Activated CD4-positive, CD25-positive, alpha-beta regulatory T cell treated with anti-CD3 and anti-CD28 coated beads, Interleukin-2, amount 50 U/mL, for 16 hours (primary cell): ENCODE measurements around the gene ZNF350.
"Not testable (repeated sequence)": the region's sequence is repeated elsewhere in the genome, so short reads cannot be mapped to it uniquely, and the experiment has no call there.

Source experiments
- DNase-seq: peaks from one replicate; pipeline ENCODE4 v3.0.0-alpha.2; 2020; ENCODE audit warnings: low read depth, low spot score

Gene ZNF350

GRCh38 chr19:51986309-51987291 lies at the start of gene ZNF350:
Gene ZNF350 (minus strand): TSS chr19:51986840. CDS start chr19:51974360, 12,480 bp downstream.
- DNase-seq, result peak; percentile 85

DNA sequence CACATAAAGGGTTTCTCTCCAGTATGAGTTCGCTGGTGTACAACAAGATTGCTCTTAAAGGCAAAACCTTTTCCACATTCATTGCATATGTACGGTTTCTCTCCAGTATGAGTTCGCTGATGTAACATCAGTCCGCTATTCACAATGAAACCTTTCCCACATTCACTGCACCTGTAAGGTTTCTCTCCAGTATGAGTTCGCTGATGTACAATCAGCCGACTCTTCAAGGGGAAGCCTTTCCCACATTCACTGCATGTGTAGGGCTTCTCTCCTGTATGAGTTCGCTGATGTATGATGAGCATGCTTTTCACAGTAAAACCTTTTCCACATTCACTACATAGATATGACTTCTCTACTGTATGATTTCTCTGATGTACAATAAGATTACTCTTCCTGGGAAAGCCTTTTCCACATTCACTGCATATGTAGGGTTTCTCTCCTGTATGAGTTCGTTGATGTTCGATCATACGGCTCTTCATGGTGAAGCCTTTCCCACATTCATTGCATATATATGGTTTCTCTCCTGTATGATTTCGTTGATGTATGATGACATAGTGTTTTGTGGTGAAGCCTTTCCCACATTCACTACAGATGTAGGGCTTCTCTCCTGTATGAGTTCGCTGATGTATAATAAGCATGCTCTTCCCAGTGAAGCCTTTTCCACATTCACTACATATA lies 47.5 kb upstream of the ZNF350 start:
- no peak for DNase-seq

- no peak for DNase-seq
Measured at GRCh38 chr19:52028780-52029123, 42.1 kb upstream of the ZNF350 start.

DNA sequence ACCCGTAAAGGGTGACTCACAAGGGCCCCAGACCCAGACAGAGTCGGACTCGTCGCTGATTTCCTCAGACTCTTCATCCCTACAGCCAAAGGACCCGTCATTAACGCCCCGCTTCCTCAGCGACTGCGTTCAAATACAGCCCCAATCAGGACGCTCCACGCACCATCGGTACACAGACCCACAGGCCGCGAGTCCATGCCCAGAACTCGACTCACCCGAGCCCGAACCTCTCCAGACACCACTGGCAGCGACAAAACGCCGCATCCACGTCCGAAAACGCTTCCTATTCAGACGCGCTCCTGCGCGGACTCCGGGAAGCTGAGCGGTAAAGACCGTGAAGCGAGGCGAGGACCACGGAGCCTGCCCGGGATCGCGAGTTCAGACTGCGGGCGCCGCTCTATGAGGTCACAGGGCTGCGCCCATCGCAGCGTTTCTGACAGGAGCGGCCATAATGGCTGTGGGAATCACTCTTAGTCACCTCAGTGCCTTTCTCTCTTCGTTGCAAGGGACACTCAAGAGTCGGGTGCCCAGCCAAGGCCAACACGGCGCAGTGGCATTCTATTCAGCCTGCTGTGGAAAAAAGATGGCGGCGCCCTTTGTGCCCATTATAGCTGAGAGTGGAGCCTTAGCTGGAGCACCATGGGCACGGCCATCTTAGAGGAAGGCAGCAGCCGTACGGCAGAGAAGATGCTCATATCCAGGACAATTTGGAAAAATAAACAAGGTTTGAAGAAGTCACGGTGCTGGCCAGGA lies 41.6 kb upstream of the ZNF350 start, which contains the start of gene ZNF614:
TSS of gene ZNF614 (minus strand) at position 353 of the 753 bp plus-strand sequence. CDS start 2,634 bp downstream, outside the sequence.
- DNase-seq, result peak; percentile 72

GRCh38 chr19:52026255-52026990 lies 39.8 kb upstream of the ZNF350 start:
- DNase-seq, result not testable (repeated sequence)

DNA sequence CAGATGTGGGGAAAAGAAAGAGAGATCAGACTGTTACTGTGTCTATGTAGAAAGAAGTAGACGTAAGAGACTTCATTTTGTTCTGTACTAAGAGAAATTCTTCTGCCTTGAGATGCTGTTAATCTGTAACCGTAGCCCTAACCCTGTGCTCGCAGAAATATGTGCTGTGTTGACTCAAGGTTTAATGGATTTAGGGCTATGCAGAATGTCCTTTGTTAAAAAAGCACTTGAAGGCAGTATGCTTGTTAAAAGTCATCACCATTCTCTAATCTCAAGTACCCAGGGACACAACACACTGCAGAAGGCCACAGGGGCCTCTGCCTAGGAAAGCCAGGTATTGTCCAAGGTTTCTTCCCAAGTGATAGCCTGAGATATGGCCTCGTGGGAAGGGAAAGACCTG lies 37.8 kb upstream of the ZNF350 start:
- DNase-seq, result not testable (repeated sequence)

DNA sequence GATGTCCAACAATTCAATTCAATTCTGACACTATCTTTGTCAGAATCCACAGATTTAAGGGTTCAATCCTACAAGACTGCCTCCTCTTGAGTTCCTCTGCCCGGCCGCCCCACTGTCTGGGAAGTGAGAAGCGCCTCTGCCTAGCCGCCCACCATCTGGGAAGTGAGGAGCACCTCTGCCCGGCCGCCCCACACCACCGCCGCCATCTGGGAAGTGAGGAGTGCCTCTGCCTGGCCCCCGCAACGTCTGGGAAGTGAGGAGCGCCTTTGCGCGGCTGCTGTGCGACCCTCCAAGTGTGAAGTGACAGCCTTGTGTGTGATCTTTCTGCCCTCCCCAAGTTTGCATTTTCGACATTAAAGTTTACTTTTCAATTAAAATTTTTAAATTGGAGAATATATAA lies 35.6 kb upstream of the ZNF350 start:
- no peak for DNase-seq

- DNase-seq, result no peak
Measured at GRCh38 chr19:52020506-52020905, 33.9 kb upstream of the ZNF350 start.

DNA sequence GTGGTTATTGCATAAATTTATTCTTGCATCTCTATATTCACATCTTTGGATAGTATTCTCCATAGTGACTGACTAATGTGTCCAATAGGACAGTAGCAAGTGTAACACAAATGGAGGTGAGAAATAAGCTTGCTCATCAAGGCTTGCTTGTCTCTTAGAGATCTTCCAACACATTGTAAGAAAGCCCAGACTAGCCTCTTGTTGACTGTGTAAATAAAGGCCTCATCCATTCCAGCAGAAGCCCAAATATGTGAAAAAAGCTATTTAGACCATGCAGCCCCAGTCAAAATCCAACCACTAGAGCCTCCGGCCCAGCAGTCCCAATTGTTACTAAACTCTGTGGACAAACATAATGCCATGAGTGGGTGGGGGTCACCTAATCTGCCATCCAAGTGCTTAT lies 24.0 kb upstream of the ZNF350 start:
- DNase-seq, result no peak

GRCh38 chr19:52007806-52008557 lies 21.3 kb upstream of the ZNF350 start, which contains the start of gene ZNF615:
Gene ZNF615 (minus strand): TSS chr19:52008211. CDS start chr19:52003711, 4,500 bp downstream.
- peak; percentile 81 for DNase-seq

DNA sequence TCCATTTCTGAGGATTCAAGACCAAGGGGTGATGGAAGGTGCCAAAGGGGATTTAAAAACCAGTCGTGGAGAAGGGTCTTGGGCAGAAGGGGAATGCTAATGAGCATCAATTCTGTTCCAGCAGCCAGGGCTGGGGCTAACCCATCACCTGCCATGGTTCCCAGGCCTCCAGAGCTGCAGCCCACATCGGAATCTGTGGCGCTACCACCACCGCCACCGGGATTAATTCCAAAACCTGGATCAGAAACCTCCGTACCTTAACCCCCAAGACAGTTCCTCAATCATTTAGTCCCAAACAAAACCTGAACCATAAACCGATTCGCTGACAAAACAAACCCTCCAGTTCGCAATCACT lies 20.8 kb upstream of the ZNF350 start:
- no peak for DNase-seq

- DNase-seq, result no peak
Measured at GRCh38 chr19:51994048-51994644, 7.5 kb upstream of the ZNF350 start.

DNA sequence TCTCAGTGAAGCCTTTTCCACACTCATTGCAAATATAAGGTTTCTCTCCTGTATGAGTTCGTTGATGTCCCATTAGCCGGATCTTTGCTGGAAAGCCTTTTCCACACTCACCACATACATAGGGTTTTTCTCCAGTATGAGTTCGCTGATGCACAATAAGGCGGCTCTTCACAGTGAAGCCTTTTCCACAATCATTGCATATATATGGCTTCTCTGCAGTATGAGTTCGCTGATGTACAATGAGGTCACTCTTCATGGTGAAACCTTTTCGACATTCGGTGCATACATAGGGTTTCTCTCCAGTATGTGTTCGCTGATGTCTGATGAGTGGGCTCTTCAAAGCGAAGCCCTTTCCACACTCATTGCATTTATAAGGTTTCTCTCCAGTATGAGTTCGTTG lies 6.8 kb upstream of the ZNF350 start:
- no peak for DNase-seq

DNA sequence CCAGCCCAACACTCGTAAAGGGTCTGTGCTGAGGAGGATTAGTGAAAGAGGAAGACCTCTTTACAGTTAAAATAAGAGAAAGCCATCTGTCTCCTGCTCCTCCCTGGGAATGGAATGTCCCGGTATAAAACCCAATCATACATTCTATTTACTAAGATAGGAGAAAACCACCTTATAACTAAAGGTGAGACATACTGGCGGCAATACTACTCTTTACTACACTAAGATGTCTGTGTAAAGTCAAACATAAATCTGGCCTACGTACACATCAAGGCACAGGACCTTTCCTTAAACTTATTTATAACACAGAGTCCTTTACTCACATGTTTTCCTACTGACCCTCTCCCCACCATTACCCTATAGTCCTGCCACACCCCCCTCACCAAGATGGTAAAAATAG lies 3.3 kb downstream of the ZNF350 start:
- no peak for DNase-seq

GRCh38 chr19:51980926-51981325 lies 5.7 kb downstream of the ZNF350 start:
- DNase-seq, result not testable (repeated sequence)

DNA sequence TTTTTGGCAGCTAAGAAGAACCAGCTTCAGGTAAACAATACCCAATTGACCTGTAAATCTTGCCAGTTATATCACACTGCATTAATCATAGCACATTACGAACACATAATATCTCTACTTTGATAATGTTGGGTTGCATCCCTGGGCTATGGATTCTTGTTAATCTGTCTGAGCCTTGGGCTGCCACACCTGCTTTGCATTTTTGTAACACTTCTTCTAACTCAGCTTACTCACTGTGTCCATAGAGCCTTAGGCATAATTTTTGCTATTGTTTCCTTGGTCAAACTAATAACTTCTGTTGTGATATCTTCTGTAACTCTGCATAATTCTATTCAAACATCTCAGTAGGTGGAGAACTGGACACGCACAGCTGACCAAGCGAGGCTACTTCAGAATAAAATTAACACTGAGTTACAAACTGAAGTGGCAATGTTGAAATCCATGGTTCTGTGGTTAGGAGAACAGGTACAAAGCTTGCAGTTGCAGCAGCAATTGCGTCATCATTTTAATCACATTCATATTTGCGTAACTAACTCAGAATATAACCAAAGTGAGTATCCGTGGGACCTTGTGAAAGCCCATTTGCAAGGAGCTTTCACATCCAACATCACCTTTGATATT lies 6.4 kb downstream of the ZNF350 start:
- DNase-seq, result no peak

- DNase-seq, result no peak
Measured at GRCh38 chr19:51978882-51979281, 7.8 kb downstream of the ZNF350 start.

DNA sequence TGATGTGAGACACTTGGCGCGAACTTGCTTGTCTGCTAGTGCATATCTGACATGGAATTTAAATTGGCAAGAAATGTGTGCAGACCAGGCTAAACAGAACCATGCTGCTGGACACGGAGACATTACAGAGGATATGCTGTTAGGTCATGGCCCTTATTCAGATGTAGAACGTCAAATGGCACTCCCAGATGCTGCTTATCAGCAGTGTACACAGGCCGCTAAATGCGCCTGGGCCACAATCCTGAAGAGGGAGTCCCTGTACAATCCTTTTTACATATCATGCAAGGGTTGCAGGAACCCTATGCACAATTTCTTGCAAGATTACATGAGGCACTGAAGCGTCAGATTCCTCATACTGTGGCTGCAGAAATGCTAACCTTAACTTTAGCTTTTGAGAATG lies 9.3 kb downstream of the ZNF350 start:
- DNase-seq, result no peak

DNA sequence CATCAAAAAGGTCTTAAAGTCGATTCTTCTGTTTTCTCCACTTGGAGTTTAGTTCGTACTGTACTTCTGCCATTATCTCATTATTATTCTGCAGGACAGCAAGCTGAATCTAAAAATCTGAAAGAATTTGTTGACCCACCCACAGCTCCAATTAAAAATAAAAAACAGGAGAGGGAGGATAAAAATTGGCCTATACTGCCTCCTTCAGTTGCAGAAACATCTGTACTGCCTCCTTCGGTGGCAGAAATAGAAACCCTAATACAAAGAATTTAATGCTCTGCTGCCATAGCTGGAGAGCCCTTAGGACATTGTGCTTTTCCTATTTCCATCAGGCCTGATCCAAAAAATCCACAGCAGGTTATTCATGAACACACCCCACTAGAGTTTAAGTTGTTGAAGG lies 9.8 kb downstream of the ZNF350 start:
- DNase-seq, result no peak

- not testable (repeated sequence) for DNase-seq
Measured at GRCh38 chr19:51975787-51976186, 10.9 kb downstream of the ZNF350 start.
